ENCODE results near the gene LIN9.
"Not testable (repeated sequence)": the region's sequence is repeated elsewhere in the genome, so short reads cannot be mapped to it uniquely, and the experiment has no call there.

Gene LIN9

GRCh38 chr1:226268421-226269124 lies 40.4 kb downstream of the LIN9 start:
- no peak for DNase-seq

GRCh38 chr1:226261818-226262217 lies 47.1 kb downstream of the LIN9 start:
- DNase-seq = no peak

- DNase-seq = no peak
Measured at GRCh38 chr1:226255380-226255779, 53.6 kb downstream of the LIN9 start.

GRCh38 chr1:226253933-226254332 lies 55.0 kb downstream of the LIN9 start:
- DNase-seq = no peak

GRCh38 chr1:226252841-226253240 lies 56.1 kb downstream of the LIN9 start:
- not testable (repeated sequence) for DNase-seq

- DNase-seq = no peak
Measured at GRCh38 chr1:226250511-226250910, 58.5 kb downstream of the LIN9 start.

GRCh38 chr1:226248796-226249195 lies 60.2 kb downstream of the LIN9 start:
- no peak for DNase-seq

GRCh38 chr1:226248091-226248490 lies 60.9 kb downstream of the LIN9 start:
- DNase-seq = peak; percentile 76

- DNase-seq = no peak
Measured at GRCh38 chr1:226239421-226239820, 69.5 kb downstream of the LIN9 start.

GRCh38 chr1:226236826-226237225 lies 72.1 kb downstream of the LIN9 start:
- DNase-seq = no peak

GRCh38 chr1:226233806-226234205 lies 75.2 kb downstream of the LIN9 start:
- DNase-seq = no peak

GRCh38 chr1:226233293-226233692 lies 75.7 kb downstream of the LIN9 start:
- no peak for DNase-seq

GRCh38 chr1:226226601-226227000 lies 82.4 kb downstream of the LIN9 start:
- no peak for DNase-seq

GRCh38 chr1:226223786-226224244 lies 85.1 kb downstream of the LIN9 start:
- no peak for DNase-seq

- no peak for DNase-seq
Measured at GRCh38 chr1:226223157-226223785, 85.7 kb downstream of the LIN9 start, which contains the start of gene MIXL1. Gene MIXL1 (plus strand): TSS chr1:226223664. CDS start chr1:226223682, 18 bp downstream.

GRCh38 chr1:226222686-226223085 lies 86.3 kb downstream of the LIN9 start:
- DNase-seq = no peak

GRCh38 chr1:226220473-226221189 lies 88.3 kb downstream of the LIN9 start:
- DNase-seq = no peak

- DNase-seq = no peak
Measured at GRCh38 chr1:226217273-226217672, 91.7 kb downstream of the LIN9 start.

GRCh38 chr1:226216056-226216455 lies 92.9 kb downstream of the LIN9 start:
- DNase-seq = no peak

GRCh38 chr1:226215239-226215638 lies 93.7 kb downstream of the LIN9 start:
- DNase-seq = no peak

- DNase-seq = no peak
Measured at GRCh38 chr1:226212545-226212944, 96.4 kb downstream of the LIN9 start.

GRCh38 chr1:226211181-226211821 lies 97.7 kb downstream of the LIN9 start:
- no peak for DNase-seq

- no peak for DNase-seq
Measured at GRCh38 chr1:226210571-226211176, 98.3 kb downstream of the LIN9 start.

Data from SIG-M5 (cell line).